Measurements from ENCODE around the gene ATF7. TPM values are rescaled to one million over a fixed set of nuclear protein-coding genes. Genes with fewer than 3 reads are reported as not detected.
A peak's percentile ranks its signal among the peaks of the same experiment; 100 is the strongest.

The ATF7 gene
- total and polyA plus RNA-seq, 2 of the 13 experiments (the other 11 are each of a cell fraction or from before 2014, with no cell fraction given): 9.6 to 16.2 TPM

DNA sequence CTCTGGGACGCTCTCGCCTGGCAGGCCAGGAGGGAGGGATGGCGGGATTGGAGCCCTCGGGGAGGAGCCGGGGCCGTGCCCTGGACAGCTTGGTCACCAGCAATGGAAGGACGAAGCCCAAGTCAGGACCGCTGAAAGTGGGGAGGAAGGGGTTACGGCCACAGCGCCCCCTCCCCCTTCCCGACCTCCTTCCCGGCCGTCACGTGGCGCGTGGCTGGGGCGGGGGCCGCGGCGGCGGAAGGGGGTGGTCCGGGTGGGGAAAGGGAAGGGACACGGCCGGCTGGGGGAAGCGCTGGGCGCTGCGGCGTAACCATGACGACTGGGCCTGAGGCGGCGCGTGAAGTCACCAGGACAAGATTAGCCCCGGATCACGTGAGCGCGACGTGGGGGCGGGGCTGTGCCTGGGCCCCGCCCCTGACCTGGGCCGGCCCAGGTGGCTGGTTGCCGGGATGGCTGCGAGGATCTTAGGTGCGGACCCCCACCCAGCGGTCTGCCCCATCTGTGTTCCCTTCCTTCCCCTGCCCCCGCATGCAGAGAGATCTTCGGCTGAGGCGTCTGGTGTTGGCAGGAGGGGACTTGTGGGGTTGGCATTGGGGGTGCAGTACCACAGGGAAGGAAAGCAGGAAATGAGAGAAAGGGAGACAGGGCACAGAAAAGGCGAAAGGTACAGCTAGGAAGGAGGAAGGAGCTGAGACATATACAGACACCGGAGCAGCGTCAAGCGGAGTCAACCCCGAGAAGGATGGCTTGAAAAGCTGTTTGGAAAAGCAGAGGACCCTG lies 133.2 kb downstream of the ATF7 start (continued):
- peak; percentile 20; the same call in 1 of the 2 replicates for TF ChIP-seq PITX1 (CRISPR knock-in tag; IDR thresholded peaks at IDR 0.05)
- 0 out of 2 replicates have a peak, but pooled peaks have one; percentile 22 for TF ChIP-seq MTERF4 (CRISPR knock-in tag; IDR thresholded peaks at IDR 0.05)
- 0 out of 2 replicates have a peak, but pooled peaks have one; percentile 44 for TF ChIP-seq MEIS1 (CRISPR knock-in tag; IDR thresholded peaks at IDR 0.05; ENCODE audit: borderline replicate concordance)
- TF ChIP-seq GMEB1 (CRISPR knock-in tag; IDR thresholded peaks at IDR 0.05; ENCODE audit: borderline replicate concordance): 0 out of 2 replicates have a peak, but pooled peaks have one; percentile 29
- no peak for TF ChIP-seq ZIK1 (CRISPR knock-in tag; IDR thresholded peaks at IDR 0.05; ENCODE audit: borderline replicate concordance, low read depth)
- TF ChIP-seq MXD4 (CRISPR knock-in tag; IDR thresholded peaks at IDR 0.05): 0 out of 2 replicates have a peak, but pooled peaks have one; percentile 29
- peak; percentile 62 for TF ChIP-seq HOXA5 (CRISPR knock-in tag; IDR thresholded peaks at IDR 0.05)
- peak; percentile 19; the same call in 1 of the 2 replicates for TF ChIP-seq TBX2 (CRISPR knock-in tag; IDR thresholded peaks at IDR 0.05; ENCODE audit: borderline replicate concordance)
- TF ChIP-seq ZNF572 (CRISPR knock-in tag; IDR thresholded peaks at IDR 0.05): no peak; the same call in 1 of the 2 replicates
- TF ChIP-seq, protein P1, sequence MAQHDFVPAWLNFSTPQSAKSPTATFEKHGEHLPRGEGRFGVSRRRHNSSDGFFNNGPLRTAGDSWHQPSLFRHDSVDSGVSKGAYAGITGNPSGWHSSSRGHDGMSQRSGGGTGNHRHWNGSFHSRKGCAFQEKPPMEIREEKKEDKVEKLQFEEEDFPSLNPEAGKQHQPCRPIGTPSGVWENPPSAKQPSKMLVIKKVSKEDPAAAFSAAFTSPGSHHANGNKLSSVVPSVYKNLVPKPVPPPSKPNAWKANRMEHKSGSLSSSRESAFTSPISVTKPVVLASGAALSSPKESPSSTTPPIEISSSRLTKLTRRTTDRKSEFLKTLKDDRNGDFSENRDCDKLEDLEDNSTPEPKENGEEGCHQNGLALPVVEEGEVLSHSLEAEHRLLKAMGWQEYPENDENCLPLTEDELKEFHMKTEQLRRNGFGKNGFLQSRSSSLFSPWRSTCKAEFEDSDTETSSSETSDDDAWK (CRISPR knock-in tag; IDR thresholded peaks at IDR 0.05): no peak
- no peak for TF ChIP-seq ZNF550 (CRISPR knock-in tag; IDR thresholded peaks at IDR 0.05; ENCODE audit: borderline replicate concordance)
- peak; percentile 39; the same call in 1 of the 2 replicates for TF ChIP-seq DMAP1 (CRISPR knock-in tag; IDR thresholded peaks at IDR 0.05)
- TF ChIP-seq KLF11 (CRISPR knock-in tag; IDR thresholded peaks at IDR 0.05): no peak
- TF ChIP-seq HDAC6 (IDR thresholded peaks at IDR 0.05; ENCODE audit: low read depth, low read length): no peak
- no peak for TF ChIP-seq BORCS8-MEF2B (CRISPR knock-in tag; IDR thresholded peaks at IDR 0.05)
- no peak for TF ChIP-seq ZBTB44 (CRISPR knock-in tag; IDR thresholded peaks at IDR 0.05)
- TF ChIP-seq SRY (CRISPR knock-in tag; IDR thresholded peaks at IDR 0.05): 0 out of 2 replicates have a peak, but pooled peaks have one; percentile 32
- TF ChIP-seq ZBTB4 (CRISPR knock-in tag; IDR thresholded peaks at IDR 0.05; ENCODE audit: borderline replicate concordance): no peak
- TF ChIP-seq CBX5 (CRISPR knock-in tag; IDR thresholded peaks at IDR 0.05; ENCODE audit: borderline replicate concordance): no peak
- TF ChIP-seq ZFP90 (CRISPR knock-in tag; IDR thresholded peaks at IDR 0.05; ENCODE audit: borderline replicate concordance): no peak

All from HepG2 (cell line).